Thyroid gland (tissue), 4 donors: ENCODE data around the gene NQO1. TPM values are rescaled to one million over a fixed set of nuclear protein-coding genes. Genes with fewer than 3 reads are reported as not detected.

Experiments used
- DNase-seq, 2 donors: peaks; one replicate each; pipeline ENCODE4 v3.0.0-alpha.2; 2019
- H3K27ac ChIP-seq, 3 donors: fragments of 200-600 bp; sonication (generic); 1 replicate in 2 of 3; 2 replicates in 1 of 3; pipeline ENCODE4 v1.5.1; 2016 to 2019; ENCODE audit warnings: mild to moderate bottlenecking in 1 of 3, moderate library complexity in 1 of 3
- H3K27me3 ChIP-seq: fragments of 200-600 bp; sonication (generic); one replicate; pipeline ENCODE4 v1.5.1; 2019
- H3K36me3 ChIP-seq, 2 donors: fragments of 200-600 bp; sonication (generic); one replicate each; pipeline ENCODE4 v1.5.1; 2016 to 2019
- H3K4me1 ChIP-seq, 2 donors: fragments of 200-600 bp; sonication (generic); one replicate each; pipeline ENCODE4 v1.5.1; 2017 to 2019
- H3K4me3 ChIP-seq, 3 donors: fragments of 200-600 bp; sonication (generic); replicated peaks in 1 of 3; 1 replicate in 2 of 3; 2 replicates in 1 of 3; pipeline ENCODE4 v1.5.1; 2016; ENCODE audit warnings: mild to moderate bottlenecking in 1 of 3
- H3K9me3 ChIP-seq: fragments of 200-600 bp; sonication (generic); one replicate; pipeline ENCODE4 v1.5.1; 2017
- CTCF ChIP-seq, 6 experiments: fragments of 200-600 bp in 3 of 6; fragments of 450-650 bp in 3 of 6; sonication (generic) in 3 of 6; IDR thresholded peaks; one replicate each; pipeline ENCODE4 v1.5.1; 2016 to 2019; ENCODE audit warnings: antibody characterized with exemption in 6 of 6, mild to moderate bottlenecking in 2 of 6, inconsistent platforms in 1 of 6, moderate library complexity in 1 of 6
- POLR2A ChIP-seq, 2 donors: fragments of 450-650 bp; IDR thresholded peaks; one replicate each; pipeline ENCODE4 v1.6.1; 2017; ENCODE audit warnings: antibody characterized with exemption in 2 of 2, mild to moderate bottlenecking in 2 of 2, moderate library complexity in 1 of 2
- WGBS, 2 donors: methylation state at CpG; one replicate each; pipeline ENCODE4 v1.1.5; 2017; 5-methylcytosine and 5-hydroxymethylcytosine counted together
- intact Hi-C: fragments of 100-400 bp; cut with DNase I; formaldehyde crosslinking; loops from one replicate; pipeline ENCODE4 v1.15.1; 2023
- total RNA-seq, 4 donors: library from RNA; depleted of rRNA; stranded (reverse); fragments of >200 nt; gene quantifications; one replicate each; pipeline ENCODE4 v1.2.3, GENCODE V29; 2016

Gene NQO1
- total RNA-seq, 4 donors from 2014 or later, result 321 to 1,811 (median 577) TPM

DNA sequence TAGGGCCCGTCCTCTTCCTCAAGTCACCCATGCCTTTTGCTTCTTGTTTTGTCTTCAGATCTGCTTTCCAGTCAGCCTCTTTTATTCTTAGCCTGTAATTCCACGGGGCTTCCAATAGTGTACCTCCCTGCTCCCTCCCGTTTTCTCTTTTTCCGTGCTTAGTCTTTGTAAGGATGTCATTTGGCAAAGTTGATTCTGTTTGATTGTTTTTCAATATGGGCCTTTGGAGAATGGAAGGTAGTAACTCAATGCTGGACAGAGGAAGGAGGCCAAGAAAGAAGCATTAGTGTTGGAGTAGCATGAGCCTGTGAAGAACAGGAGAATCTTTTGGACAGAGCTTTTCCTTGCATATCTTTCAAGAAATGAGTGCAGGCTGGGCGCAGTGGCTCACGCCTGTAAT, 42.3 kb upstream of the NQO1 start:
- peak overlapping the region; percentile 80 to 91 (median 86) for H3K27ac ChIP-seq
- 74 to 82% methylated on average over 6 of the region's 6 CpGs for WGBS, 2 donors
- no peak for DNase-seq
- H3K27me3 ChIP-seq, result no peaks in the 10 kb centered on the region
- H3K4me1 ChIP-seq, result peaks cover 28 to 51% of the 10 kb centered on the region in 2 donors
- intact Hi-C loops, result no loop called here
- TF ChIP-seq CTCF (IDR thresholded peaks at IDR 0.05) (no peak), POLR2A (IDR thresholded peaks at IDR 0.05) (no peak)
- no peak overlapping the region for H3K4me3 ChIP-seq
- no peaks in the 10 kb centered on the region for H3K9me3 ChIP-seq
- H3K36me3 ChIP-seq, result no peaks in the 10 kb centered on the region

GRCh38 chr16:69767459-69768229, 41.3 kb upstream of the NQO1 start:
- H3K4me3 ChIP-seq, result no peak overlapping the region
- H3K36me3 ChIP-seq, result no peaks in the 10 kb centered on the region
- no peak for DNase-seq
- TF ChIP-seq CTCF (IDR thresholded peaks at IDR 0.05) (no peak), POLR2A (IDR thresholded peaks at IDR 0.05) (no peak)
- no peaks in the 10 kb centered on the region for H3K9me3 ChIP-seq
- no peaks in the 10 kb centered on the region for H3K27me3 ChIP-seq
- peaks cover 28 to 48% of the 10 kb centered on the region in 2 donors for H3K4me1 ChIP-seq
- WGBS, 2 donors, result 83 to 88% methylated on average over 5 of the region's 5 CpGs
- intact Hi-C loops, result no loop called here
- peak overlapping the region in 2 of 3 donors; percentile 80 to 86 for H3K27ac ChIP-seq

- WGBS, 2 donors, result 75 to 82% methylated on average over 5 of the region's 5 CpGs
- TF ChIP-seq POLR2A (IDR thresholded peaks at IDR 0.05), result no peak
- no peak for TF ChIP-seq CTCF (IDR thresholded peaks at IDR 0.05)
- intact Hi-C loops, result no loop called here
- no peak for DNase-seq
- Histone ChIP-seq H3K4me3 (no peak overlapping the region), H3K4me1 (peaks cover 9 to 21% of the 10 kb centered on the region in 2 donors), H3K9me3 (no peaks in the 10 kb centered on the region), H3K36me3 (no peaks in the 10 kb centered on the region), H3K27ac (peak overlapping the region; percentile 70 to 86 (median 73)), H3K27me3 (no peaks in the 10 kb centered on the region)
These were observed 37.2 kb upstream of the NQO1 start for GRCh38 chr16:69763599-69763942.

GRCh38 chr16:69762814-69763598, 36.6 kb upstream of the NQO1 start:
- Histone ChIP-seq H3K9me3 (no peaks in the 10 kb centered on the region), H3K27me3 (no peaks in the 10 kb centered on the region), H3K4me3 (peak overlapping the region; percentile 27 to 96 (median 80)), H3K36me3 (no peaks in the 10 kb centered on the region), H3K27ac (peak overlapping the region; percentile 70 to 86 (median 73)), H3K4me1 (peaks cover 7 to 15% of the 10 kb centered on the region in 2 donors)
- peak; percentile 35 to 38 for DNase-seq
- 8 to 12% methylated on average over 14 of the region's 14 CpGs for WGBS, 2 donors
- TF ChIP-seq POLR2A (IDR thresholded peaks at IDR 0.05) (no peak), CTCF (IDR thresholded peaks at IDR 0.05) (no peak)
- intact Hi-C loops, result no loop called here
